HG03175 (cell line): Measurements from ENCODE around the gene HOXC10.
A peak's percentile ranks its signal among the peaks of the same experiment; 100 is the strongest.

Experiments used
- ATAC-seq: cut with Tn5 transposase; IDR thresholded peaks from one replicate; pipeline ENCODE4 v1.9.1; 2021; ENCODE audit warnings: mild to moderate bottlenecking, moderate library complexity; ENCODE audit not compliant: unreplicated experiment

The HOXC10 gene

DNA sequence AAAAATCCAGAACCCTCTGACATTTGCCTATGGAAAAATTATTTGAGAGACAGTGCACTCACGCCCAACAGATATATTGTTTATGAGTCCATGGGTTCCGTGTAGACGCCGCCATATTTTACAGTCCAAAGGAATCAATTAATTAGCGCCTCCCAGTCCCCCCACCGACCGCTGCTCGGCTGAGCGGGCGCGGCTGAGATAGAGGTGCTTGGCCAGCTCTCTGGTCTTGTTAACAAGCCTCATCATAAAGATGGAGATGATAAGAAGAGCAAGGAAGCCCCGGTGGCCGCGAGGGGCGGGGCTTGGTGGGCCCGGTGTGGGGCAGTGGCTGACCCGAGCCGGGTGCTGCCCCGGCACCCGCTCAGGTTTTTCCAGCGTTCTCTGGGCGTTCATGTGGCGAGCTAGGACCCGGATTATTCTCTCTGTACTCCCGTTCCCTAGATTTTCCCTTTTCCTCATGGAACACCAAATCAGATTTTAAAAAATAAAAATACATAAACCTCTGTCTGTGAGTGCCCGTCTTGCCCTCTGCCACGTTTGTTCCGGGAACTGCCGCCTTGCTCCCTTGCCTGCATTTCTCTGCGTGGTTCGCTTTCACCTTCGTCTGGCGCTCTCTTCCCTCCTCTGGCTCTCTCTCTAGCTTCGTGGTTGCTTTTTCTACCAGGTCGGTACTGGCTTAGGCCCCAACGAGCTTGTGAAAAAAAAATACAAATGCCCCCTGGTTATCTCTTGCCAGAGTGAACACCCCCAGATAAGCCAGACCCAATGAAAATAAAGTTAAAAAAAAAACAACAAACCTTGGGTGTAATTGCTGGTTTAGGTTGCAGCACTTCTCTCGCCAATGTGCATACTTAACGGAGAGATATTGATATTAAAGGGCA, 21.3 kb upstream of the HOXC10 start:
- no peak for ATAC-seq

GRCh38 chr12:53964315-53964713, 20.6 kb upstream of the HOXC10 start:
- no peak for ATAC-seq

GRCh38 chr12:53965281-53966084, 19.5 kb upstream of the HOXC10 start:
- no peak for ATAC-seq

GRCh38 chr12:53966085-53966384, 18.9 kb upstream of the HOXC10 start:
- ATAC-seq: no peak

- no peak for ATAC-seq
Measured at GRCh38 chr12:53966385-53967133, 18.4 kb upstream of the HOXC10 start.

GRCh38 chr12:53967421-53967925, 17.5 kb upstream of the HOXC10 start:
- ATAC-seq: no peak

GRCh38 chr12:53968214-53969127, 16.5 kb upstream of the HOXC10 start:
- ATAC-seq: no peak

GRCh38 chr12:53969588-53970259, 15.2 kb upstream of the HOXC10 start:
- ATAC-seq: no peak

- no peak for ATAC-seq
Measured at GRCh38 chr12:53970451-53970850, 14.5 kb upstream of the HOXC10 start.

DNA sequence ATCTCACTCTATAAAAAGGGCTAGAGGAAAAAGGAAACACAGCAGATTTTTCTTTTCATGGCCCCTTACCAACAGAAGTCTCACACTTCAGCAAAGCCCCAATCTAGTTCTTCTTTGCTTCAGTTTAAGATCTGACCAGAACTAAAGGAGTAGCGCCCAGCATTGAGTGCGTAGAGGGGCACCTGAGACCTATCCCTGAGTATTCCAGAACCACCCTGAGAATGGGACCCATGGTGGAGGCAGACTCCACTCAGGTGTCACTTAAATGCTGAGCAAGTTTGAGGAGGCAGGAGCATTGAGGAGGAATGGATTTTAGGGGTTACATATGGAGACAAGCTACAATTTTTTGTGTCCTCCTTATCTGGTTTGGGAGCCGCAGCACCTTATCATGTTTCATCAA, 13.8 kb upstream of the HOXC10 start:
- no peak for ATAC-seq

- ATAC-seq: no peak
Measured at GRCh38 chr12:53971686-53972085, 13.3 kb upstream of the HOXC10 start.

- no peak for ATAC-seq
Measured at GRCh38 chr12:53972152-53972702, 12.7 kb upstream of the HOXC10 start.

DNA sequence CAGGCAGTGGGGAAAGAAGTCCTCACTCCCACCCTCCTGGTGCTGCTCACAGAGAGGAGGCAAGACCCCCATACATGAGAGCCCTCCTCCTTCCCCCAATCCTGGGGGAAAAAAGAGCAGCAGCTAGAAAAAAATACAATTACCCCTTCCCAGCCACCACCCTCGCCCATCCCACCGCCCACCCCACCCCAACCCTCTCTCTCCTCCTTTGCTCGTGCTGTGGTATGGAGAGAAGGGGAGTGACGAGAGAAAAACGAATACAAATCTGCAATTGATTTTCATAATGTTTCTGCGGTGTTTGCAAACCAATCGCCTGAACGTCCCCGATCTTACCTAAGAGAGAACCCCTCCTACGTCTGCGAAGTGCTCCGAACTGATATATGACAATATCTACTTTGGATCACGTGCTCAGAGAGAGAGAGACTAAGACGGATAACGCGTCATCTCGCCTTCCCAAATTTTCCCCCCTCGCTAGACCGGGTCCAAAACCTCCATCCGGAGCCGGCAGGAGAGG, 12.2 kb upstream of the HOXC10 start, which contains the start of gene HOXC11:
TSS of gene HOXC11 (plus strand) at position 405 of the 514 bp plus-strand sequence. CDS start 116 bp downstream, outside the sequence.
- ATAC-seq: no peak

GRCh38 chr12:53973236-53974042, 11.5 kb upstream of the HOXC10 start:
- ATAC-seq: no peak

DNA sequence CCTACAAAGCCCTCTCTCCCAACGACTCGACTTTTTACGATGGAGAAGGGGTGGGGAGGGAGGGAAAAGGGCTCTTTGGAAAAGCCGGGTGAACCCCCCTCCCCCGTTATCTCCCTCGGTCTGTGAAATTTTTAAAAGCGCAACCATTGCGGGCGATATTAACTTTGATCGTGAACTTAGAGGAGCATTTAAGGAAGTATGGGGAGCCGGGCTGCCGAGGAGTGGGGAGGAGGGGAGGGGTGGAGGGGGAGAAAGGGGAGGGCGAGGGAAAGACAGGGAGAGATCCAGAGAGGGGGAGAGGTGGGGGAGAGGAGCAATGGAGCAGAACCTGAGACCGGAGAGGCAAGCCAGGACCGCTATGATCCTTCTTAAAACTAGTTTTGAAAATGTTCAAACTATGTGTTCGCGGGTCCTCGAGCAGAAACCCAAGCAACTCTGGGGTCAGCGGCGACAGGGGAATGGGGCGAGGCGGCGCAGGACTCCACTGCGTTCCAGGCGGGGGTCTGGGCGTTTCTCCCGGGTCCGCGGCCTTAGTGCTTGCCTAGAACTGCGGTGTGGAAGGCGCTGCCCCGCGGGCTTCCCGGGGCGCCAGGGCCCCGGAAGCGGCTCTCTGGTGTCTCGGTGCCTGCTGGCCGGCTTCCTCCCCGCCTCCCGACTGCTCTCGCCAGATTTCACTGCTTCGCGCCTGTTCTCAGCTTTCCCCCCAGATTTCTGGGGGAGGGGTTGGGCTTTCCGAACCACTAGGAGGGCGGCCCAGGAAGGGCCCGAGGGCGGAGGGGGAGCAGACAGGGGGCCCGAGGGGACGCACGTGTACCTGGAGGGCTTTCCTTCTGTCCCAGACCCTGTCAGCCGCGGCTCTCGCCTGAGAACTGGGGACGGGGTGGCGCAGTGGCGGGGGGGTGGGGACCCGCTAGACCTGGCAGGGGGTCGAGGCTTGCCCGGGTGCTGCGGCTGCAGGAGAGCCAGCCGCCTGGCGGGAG, 10.6 kb upstream of the HOXC10 start, which contains the start of gene HOTAIR:
TSS of gene HOTAIR (minus strand) at position 871 of the 980 bp plus-strand sequence.
- ATAC-seq: peak; percentile 51

DNA sequence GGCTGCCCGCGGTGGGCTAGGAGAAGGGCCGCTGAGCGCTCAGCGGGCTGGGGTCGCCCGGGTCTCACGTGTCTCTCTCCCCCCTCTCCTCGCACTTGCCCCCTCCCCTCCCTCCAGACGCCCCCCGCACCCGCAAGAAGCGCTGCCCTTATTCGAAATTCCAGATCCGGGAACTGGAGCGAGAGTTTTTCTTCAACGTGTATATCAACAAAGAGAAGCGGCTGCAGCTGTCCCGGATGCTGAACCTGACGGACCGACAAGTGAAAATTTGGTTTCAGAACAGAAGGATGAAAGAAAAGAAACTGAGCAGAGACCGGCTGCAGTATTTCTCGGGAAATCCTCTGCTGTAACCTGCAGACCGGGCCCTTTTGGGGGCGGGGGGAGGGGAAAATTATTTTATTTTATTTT, 9.9 kb upstream of the HOXC10 start:
- ATAC-seq: no peak
